ENCODE measurements around the gene KRT79. TPM values are rescaled to one million over a fixed set of nuclear protein-coding genes. Genes with fewer than 3 reads are reported as not detected.

Gene KRT79
- total and polyA plus RNA-seq, 4 donors = 0.02 to 1.5 (median 0.12) TPM; not detected in 1

DNA sequence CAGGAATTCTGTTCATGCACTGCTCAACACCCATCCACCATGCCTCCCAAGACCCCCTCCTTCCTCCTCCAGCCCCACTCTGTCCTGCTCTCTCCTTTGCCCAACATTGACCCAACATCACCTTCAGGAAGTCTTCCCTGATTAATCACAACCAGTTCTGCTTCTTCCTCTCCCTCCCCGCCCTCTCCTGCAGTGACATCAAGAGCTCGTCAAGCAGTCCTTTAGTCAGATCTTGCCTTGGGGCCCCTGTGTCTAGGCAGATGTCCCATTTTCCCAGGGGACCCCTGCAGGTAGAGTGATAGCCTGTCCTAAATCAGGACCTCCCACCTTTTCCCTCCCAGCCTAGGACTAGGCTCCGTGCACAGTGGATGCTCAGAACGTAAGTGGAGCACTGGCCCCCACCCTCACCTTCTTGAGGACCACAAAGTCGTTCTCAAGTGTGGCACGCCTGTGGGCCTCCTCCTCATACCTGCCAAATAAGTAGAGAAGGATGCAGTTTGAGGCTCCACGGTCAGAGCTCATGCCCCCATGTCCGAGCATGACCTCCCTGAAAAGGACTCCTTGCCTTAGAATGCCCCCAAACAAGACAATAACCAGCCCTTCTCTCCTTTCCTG is 12.4 kb upstream of the KRT79 start:
- Histone ChIP-seq H3K36me3 (ENCODE audit: control insufficient read depth in 4 of 4, insufficient read depth in 4 of 4, low read length in 4 of 4) (no peaks in the 10 kb centered on the region), H3K9me3 (ENCODE audit: control insufficient read depth in 4 of 4, insufficient read depth in 3 of 4, low read length in 3 of 4) (no peaks in the 10 kb centered on the region), H3K27me3 (ENCODE audit: control insufficient read depth in 3 of 3, insufficient read depth in 3 of 3, low read length in 2 of 3) (peaks cover 0 to 9% (median 2%) of the 10 kb centered on the region in 3 donors), H3K4me1 (ENCODE audit: control insufficient read depth in 5 of 5, insufficient read depth in 5 of 5, low read length in 5 of 5) (peaks cover 0 to 5% (median 0%) of the 10 kb centered on the region in 5 donors), H3K9ac (ENCODE audit: insufficient read depth in 1 of 2, low read length in 2 of 2) (no peak overlapping the region), H3K4me3 (no peak overlapping the region), H3K27ac (ENCODE audit: low read depth in 1 of 2, low read length in 1 of 2) (no peak overlapping the region)
- 70 to 79% methylated on average over 8 of the region's 8 CpGs for WGBS, 2 donors
- no peak for ATAC-seq (ENCODE audit: insufficient read depth, low FRiP score)
- DNase-seq = no peak
- TF ChIP-seq, protein P1, sequence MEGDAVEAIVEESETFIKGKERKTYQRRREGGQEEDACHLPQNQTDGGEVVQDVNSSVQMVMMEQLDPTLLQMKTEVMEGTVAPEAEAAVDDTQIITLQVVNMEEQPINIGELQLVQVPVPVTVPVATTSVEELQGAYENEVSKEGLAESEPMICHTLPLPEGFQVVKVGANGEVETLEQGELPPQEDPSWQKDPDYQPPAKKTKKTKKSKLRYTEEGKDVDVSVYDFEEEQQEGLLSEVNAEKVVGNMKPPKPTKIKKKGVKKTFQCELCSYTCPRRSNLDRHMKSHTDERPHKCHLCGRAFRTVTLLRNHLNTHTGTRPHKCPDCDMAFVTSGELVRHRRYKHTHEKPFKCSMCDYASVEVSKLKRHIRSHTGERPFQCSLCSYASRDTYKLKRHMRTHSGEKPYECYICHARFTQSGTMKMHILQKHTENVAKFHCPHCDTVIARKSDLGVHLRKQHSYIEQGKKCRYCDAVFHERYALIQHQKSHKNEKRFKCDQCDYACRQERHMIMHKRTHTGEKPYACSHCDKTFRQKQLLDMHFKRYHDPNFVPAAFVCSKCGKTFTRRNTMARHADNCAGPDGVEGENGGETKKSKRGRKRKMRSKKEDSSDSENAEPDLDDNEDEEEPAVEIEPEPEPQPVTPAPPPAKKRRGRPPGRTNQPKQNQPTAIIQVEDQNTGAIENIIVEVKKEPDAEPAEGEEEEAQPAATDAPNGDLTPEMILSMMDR (IDR thresholded peaks at IDR 0.05; ENCODE audit: control extremely low read depth, extremely low read depth) = no peak

DNA sequence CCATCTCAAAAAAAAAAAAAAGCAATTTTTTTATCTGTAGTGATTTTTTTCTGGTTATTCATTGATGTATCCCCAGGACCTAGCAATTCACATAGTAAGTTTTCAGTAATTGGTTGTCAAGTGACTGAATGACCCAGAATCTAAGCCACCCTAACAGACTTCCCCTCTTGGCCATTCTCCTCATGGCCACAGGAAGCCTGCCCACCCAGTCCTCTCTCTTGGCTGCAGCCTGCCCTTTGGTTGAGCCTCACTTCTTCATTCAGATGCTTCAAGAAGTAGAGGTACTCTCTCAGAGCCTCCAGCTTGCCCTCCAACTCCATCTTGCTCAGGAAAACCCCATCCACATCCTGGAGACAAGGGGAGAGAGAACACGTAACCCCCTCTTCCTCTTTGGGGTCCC is 11.8 kb upstream of the KRT79 start:
- Histone ChIP-seq H3K27ac (ENCODE audit: low read depth in 1 of 2, low read length in 1 of 2) (no peak overlapping the region), H3K9ac (ENCODE audit: insufficient read depth in 1 of 2, low read length in 2 of 2) (no peak overlapping the region), H3K27me3 (ENCODE audit: control insufficient read depth in 3 of 3, insufficient read depth in 3 of 3, low read length in 2 of 3) (peaks cover 0 to 8% (median under 1%) of the 10 kb centered on the region in 3 donors), H3K9me3 (ENCODE audit: control insufficient read depth in 4 of 4, insufficient read depth in 3 of 4, low read length in 3 of 4) (no peaks in the 10 kb centered on the region), H3K4me1 (ENCODE audit: control insufficient read depth in 5 of 5, insufficient read depth in 5 of 5, low read length in 5 of 5) (peaks cover 0 to 5% (median 0%) of the 10 kb centered on the region in 5 donors), H3K36me3 (ENCODE audit: control insufficient read depth in 4 of 4, insufficient read depth in 4 of 4, low read length in 4 of 4) (no peaks in the 10 kb centered on the region), H3K4me3 (no peak overlapping the region)
- WGBS, 2 donors = 50 to 74% methylated on average over 1 of the region's 1 CpG
- DNase-seq (no peak), ATAC-seq (ENCODE audit: insufficient read depth, low FRiP score) (no peak)
- TF ChIP-seq, protein P1 (IDR thresholded peaks at IDR 0.05; ENCODE audit: control extremely low read depth, extremely low read depth) = no peak

GRCh38 chr12:52844386-52844785 is 10.3 kb upstream of the KRT79 start:
- ATAC-seq (ENCODE audit: insufficient read depth, low FRiP score) (no peak), DNase-seq (no peak)
- H3K9ac ChIP-seq (ENCODE audit: insufficient read depth in 1 of 2, low read length in 2 of 2) = no peak overlapping the region
- TF ChIP-seq, protein P1 (IDR thresholded peaks at IDR 0.05; ENCODE audit: control extremely low read depth, extremely low read depth) = no peak
- no peak overlapping the region for H3K4me3 ChIP-seq
- 94 to 98% methylated on average over 11 of the region's 11 CpGs for WGBS, 2 donors
- H3K9me3 ChIP-seq (ENCODE audit: control insufficient read depth in 4 of 4, insufficient read depth in 3 of 4, low read length in 3 of 4) = no peaks in the 10 kb centered on the region
- no peak overlapping the region for H3K27ac ChIP-seq (ENCODE audit: low read depth in 1 of 2, low read length in 1 of 2)
- H3K27me3 ChIP-seq (ENCODE audit: control insufficient read depth in 3 of 3, insufficient read depth in 3 of 3, low read length in 2 of 3) = peaks cover 0 to 14% (median 0%) of the 10 kb centered on the region in 3 donors
- H3K36me3 ChIP-seq (ENCODE audit: control insufficient read depth in 4 of 4, insufficient read depth in 4 of 4, low read length in 4 of 4) = no peaks in the 10 kb centered on the region
- peaks cover 0 to 5% (median 0%) of the 10 kb centered on the region in 5 donors for H3K4me1 ChIP-seq (ENCODE audit: control insufficient read depth in 5 of 5, insufficient read depth in 5 of 5, low read length in 5 of 5)

All from lung (tissue), 12 donors.